Nucleus accumbens (tissue), 56 donors: ENCODE results near the gene STXBP1.
A peak's percentile ranks its signal among the peaks of the same experiment; 100 is the strongest.
"Not testable (repeated sequence)": the region's sequence is repeated elsewhere in the genome, so short reads cannot be mapped to it uniquely, and the experiment has no call there.

Source experiments
- DNase-seq, 56 donors: peaks; one replicate each; lab custom pipeline; 2025; lab: John Stamatoyannopoulos, UW

Gene STXBP1

GRCh38 chr9:127575875-127576778 is 36.0 kb upstream of the STXBP1 start:
- DNase-seq: no peak

- DNase-seq: not testable (repeated sequence)
Observed at GRCh38 chr9:127577194-127577593, 34.9 kb upstream of the STXBP1 start.

DNA sequence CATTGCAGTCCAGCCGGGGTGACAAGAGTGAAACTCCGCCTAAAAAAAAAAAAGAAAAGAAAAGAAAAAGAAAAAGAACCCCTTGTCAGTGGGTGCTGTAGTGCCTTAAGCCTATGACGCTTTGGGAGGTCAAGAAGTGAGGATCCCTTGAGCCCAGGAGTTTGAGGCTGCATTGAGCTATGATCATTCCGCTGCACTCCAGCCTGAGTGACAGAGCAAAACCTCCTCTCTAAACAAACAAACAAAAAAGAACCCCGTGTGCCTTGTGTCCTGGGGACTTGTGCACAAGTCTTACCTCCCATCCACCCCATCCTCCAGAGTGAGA is 33.5 kb upstream of the STXBP1 start:
- DNase-seq: no peak

DNA sequence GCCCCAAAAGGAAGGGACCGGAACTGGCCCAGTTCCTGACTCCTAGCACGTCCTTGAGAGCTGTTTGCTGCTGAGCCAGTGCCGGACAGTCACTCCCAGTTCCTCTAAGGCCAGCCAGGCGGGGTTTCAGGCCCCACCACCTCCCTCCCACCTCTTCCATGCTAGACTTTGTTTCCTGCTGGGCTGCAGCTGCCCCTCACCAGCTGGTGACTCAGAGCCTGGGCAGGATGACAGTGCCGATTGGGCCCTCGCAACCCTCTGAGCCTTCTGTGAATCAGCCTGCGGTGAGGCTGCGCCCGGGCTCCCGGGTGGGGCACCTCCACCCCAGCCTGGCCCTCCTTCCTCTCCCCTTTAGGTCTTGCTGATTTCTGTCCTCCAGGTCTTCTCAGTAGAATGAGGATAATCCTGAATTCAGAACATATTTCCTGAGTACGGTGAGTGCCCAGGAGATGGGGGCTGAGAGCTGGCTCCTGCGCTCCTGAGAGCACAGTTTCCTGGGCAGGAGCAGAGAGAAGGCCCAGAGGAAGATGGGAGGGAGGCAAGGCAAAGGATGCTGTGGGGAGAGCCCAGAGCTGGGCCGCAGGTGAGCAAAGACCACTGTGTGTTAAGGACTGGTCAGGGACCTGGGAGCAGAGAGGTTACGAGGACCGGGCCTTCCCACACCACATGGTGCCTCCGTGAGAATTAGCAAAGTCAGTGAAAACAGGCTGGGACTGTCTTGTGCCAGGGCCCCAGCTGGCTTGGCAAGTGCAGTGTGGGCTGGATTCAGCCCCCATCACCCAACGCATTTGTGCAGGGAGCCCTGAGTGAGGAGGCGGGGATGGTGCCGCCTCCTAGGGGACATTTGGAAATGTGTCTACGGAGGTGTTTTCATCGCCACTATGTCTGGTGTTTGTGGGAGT is 32.9 kb upstream of the STXBP1 start:
- DNase-seq: peak in 51 of 56 donors; percentile 7 to 96 (median 44)

DNA sequence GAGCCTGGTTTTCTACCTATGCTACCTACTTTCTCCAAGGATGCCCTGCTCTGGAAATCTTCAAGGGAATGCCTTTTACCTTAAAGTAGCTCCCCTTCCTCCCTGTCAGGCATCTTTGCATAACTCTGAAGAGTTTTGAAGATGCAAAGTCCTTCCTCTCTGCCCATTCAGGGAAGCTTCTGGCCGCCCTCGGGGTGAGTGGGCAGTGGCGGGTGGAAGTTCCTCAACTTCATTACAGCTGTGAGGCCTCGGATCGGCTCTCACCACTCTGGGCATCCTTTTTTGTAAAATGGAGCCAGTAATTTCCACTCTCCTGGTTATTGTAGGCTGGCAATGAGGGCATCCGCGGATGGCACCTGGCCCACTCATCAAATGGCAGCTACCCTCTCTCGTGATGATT is 31.7 kb upstream of the STXBP1 start:
- no peak for DNase-seq

GRCh38 chr9:127580879-127581475 is 31.1 kb upstream of the STXBP1 start:
- no peak for DNase-seq

GRCh38 chr9:127584474-127584805 is 27.6 kb upstream of the STXBP1 start:
- DNase-seq: not testable (repeated sequence)

- no peak for DNase-seq
Observed at GRCh38 chr9:127585161-127585819, 26.8 kb upstream of the STXBP1 start.

DNA sequence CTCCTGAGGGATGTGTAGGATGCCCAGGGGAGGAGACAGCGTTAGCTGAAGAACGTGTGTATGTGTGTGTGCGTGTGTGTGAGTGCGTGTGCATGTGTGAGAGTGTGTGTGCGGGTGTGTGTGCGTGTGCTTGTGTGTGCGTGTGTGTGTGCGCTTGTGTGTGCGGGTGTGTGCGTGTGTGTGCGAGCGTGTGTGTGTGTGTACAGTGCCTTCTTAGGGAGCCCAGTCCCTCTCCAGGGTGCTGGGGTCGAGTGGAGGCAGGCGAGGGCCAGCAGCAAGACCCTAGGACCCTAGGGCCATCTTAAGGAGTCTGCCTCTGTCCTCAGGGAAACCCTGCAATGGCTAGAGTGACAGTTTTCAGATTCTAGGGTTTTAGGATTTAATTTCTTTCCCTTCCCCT is 26.0 kb upstream of the STXBP1 start:
- DNase-seq: no peak

DNA sequence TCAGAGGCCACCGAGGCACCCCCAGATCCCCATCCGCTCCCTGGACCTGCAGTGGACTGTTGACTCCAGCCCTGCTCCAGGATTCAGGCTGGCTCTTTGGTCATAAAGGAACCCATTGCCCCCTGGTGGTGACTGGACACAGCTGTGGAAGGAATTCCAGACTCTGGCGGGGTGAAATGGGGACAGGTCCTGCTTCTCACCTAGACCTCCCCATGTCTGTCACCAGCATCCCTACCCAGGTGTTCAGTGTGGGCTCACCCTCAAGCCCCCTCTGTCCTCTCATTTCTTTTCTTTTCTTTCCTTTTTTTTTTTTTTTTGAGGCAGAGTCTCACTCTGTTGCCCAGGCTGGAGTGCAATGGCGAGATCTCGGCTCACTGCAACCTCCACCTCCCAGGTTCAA is 25.5 kb upstream of the STXBP1 start:
- peak in 46 of 56 donors; percentile 11 to 84 (median 48) for DNase-seq

DNA sequence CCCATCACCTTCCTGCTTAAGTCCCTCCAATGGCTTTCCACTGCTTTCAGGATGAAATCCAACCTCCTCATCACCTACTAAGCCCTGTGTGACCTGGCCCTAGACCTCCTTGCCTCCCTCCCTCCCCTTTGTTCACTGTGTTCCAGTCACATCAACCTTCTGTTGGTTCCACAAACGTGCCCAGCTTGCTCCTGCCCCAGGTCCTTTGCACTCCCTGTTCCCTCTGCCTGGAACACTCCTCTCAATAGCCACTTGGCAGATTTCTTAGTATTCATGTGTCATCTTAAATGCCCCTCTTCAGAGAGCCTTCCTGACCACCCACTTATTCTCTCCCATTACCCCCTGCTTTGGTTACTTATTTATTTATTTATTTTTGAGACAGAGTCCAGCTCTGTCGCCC is 24.1 kb upstream of the STXBP1 start:
- no peak for DNase-seq

- DNase-seq: no peak
Observed at GRCh38 chr9:127588740-127589506, 23.2 kb upstream of the STXBP1 start.

- DNase-seq: peak in 44 of 56 donors; percentile 7 to 78 (median 29)
Observed at GRCh38 chr9:127589955-127590370, 22.1 kb upstream of the STXBP1 start.

GRCh38 chr9:127595611-127596010 is 16.5 kb upstream of the STXBP1 start:
- no peak for DNase-seq

GRCh38 chr9:127598839-127599549 is 13.1 kb upstream of the STXBP1 start:
- DNase-seq: no peak

GRCh38 chr9:127599550-127599891 is 12.6 kb upstream of the STXBP1 start:
- no peak for DNase-seq

GRCh38 chr9:127603226-127603625 is 8.9 kb upstream of the STXBP1 start:
- DNase-seq: no peak

DNA sequence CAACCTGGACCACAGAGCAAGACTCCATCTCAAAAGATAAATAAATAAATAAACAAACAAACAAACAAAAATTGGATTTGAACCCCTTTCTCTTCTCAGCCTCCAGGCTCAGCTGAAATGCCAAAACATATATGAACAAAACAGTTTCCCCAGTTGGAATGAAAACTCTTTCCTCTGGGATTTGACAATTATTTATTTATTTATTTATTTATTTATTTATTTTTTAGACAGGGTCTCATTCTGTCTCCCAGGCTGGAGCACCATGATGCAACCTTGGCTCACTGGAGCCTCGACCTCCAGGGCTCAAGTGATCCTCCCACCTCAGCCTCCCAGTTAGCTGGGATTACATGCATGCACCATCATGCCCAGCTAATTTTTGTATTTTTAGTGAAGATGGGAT is 6.0 kb upstream of the STXBP1 start:
- no peak for DNase-seq
